GM19455 (cell line): ENCODE measurements around the gene PTGER1.
"Not testable (repeated sequence)": the region's sequence is repeated elsewhere in the genome, so short reads cannot be mapped to it uniquely, and the experiment has no call there.

Source experiments
- ATAC-seq: cut with Tn5 transposase; IDR thresholded peaks from one replicate; pipeline ENCODE4 v1.9.1; 2021; ENCODE audit not compliant: unreplicated experiment

PTGER1 gene

DNA sequence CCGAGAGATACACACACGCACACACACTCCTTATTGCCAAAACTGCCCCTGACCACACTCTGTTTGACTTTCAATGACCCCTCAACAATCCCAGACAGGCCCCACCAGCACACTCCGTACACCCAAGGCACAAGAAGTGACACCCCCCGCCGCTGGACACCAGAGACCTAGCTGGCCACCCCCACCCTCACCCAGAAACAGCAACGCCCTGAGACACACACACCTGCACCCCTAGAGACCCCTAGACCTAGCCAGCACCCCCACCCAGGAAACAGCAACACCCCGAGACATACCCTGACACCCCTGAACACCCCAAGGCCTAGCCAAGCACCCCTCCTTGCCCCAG lies 1.1 kb upstream of the PTGER1 start:
- ATAC-seq: no peak

DNA sequence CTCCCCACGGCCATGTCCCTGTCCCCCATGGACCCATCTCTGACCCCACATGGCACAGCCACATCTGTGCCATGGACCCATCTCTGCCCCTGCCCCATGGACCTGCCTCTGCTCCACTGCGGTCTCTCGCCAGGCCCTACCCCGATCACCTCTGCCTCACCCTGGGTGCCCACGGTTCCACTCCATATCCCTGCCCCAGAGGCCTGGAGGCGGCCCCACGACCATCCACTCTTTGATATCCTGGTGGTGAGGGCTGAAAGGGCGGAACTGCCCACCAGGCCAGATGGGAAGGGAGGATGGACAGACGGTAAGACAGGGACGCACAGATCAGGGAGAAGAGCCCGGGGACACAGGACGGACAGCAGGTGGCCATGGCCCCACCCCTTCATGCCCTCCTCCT lies 327 bp downstream of the PTGER1 start:
- no peak for ATAC-seq

DNA sequence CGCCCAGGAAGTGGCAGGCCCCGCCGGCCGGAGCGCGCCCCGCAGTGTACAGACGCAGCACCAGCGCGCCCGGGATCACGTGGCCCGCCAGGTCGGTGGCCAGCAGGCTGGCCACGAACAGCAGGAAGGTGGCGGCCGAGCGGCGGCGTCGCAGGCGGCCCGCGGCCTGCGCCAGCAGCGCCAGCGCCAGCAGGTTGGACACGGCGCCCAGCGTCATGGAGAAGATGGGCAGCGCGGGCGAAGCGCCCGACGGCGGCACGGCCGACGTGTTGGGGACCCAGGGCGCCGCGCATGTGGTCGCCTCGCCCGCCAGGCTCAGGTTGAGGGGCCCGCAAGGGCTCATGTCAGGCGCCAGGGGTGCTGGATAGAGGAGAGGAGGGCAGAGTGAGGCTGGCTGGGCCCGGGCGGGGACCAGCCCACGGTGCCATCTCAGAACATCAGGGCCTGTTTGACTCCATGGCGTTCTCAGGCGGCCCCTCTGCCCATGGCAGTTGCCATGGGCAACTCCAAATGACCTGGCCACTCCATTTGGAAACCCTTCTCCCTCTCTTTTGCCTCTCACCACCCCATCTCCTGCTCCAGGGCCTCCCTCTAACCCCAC lies 1.1 kb downstream of the PTGER1 start:
- ATAC-seq: no peak

DNA sequence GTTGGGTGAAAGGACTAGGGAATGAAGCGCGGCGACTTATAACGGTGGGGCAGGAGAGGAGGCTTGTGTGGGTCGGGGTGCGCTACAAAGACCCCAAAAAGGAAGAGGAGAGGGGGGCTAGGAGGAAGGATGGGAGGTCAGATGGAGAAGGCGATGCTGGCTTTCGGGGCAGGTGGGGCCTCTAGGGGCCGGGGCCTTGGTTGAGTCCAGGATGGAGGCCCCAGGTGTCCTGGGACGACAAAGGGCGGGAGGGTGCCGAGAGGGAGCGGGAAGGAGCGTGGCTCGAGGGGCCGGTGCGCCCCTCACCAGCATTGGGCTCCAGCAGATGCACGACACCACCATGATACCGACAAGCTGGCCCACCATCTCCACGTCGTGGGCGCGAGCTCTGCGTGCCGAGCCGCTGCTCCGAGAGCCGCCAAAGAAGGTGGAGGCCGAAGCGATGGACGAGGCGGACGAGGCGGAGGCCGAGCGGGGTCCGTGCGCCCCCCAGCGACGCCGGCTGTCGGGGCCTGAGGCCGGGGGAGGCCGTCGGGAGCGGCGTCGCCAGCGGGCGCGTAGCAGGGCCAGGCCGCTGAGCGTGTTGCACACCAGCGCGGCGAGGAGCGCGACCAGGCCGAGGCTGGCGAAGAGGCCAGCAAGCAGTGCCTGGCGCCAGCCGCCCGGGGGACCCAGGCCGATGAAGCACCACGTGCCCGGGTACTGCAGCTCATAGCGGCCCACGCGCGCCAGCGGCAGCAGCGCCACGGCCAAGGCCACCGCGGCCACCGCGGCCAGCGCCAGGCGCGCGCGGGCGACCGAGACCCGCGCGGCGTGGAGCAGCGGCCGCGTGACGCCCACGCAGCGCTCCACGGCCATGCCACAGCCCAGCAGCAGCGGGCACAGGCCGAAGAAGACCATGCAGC lies 1.8 kb downstream of the PTGER1 start:
- no peak for ATAC-seq

DNA sequence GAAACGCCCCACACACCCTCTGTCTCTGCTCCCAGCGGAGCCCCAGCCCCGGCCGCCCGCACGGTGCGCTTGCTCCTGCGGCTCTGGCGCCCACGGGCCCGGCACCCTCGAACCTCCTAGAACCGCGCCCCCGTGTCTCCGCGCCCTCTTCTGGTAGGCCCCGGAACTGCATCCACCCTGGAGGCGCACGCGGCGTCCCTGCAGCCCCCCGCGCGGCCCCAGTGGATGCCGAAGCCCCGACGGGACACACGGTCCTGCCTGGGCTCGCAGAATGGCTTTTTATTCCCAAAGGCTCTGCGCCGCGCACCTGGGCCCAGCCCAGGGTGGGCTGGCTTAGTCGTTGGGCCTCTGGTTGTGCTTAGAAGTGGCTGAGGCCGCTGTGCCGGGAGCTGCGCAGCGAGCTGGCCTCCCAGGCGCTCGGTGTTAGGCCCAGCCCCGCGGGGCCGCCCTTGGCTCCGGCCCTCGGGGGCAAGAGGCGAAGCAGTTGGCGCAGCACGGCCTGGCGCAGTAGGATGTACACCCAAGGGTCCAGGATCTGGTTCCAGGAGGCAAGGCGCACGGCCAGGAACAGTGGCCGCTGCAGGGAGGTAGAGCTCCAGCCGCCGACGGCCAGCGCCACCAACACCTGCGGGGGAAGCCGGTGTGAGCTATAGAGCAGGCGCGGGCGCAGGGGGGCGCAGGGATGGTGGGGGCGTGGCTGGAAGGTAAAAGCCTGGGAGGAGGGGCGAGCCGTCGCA lies 2.8 kb downstream of the PTGER1 start:
- ATAC-seq: no peak

DNA sequence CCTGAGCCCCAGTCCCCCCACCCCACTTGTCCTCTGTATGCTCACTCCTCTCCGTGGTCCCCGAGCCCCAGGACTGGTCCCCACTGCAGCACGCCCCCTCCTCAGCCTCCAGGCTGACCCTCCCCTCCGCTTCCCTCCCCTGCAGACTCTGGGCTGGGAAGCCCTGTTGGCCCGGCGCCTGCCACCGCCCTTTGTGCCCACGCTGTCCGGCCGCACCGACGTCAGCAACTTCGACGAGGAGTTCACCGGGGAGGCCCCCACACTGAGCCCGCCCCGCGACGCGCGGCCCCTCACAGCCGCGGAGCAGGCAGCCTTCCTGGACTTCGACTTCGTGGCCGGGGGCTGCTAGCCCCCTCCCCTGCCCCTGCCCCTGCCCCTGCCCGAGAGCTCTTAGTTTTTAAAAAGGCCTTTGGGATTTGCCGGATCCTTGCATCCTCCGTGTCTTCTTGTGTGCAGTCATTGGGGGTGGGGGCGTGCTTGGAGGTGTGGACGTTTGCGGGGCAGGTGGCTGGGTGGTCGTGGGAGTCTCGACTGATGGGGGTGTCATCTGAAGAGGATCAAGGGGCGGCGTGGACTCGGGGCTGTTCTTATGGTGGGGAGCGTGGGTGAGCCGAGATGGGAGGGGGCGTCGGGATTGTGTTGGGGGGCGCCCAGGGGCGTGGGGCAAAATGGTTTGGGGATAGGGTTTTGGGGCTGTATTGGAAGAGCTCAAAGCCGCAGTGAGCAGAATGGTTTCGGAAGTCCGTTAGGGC lies 3.5 kb downstream of the PTGER1 start:
- ATAC-seq: no peak

DNA sequence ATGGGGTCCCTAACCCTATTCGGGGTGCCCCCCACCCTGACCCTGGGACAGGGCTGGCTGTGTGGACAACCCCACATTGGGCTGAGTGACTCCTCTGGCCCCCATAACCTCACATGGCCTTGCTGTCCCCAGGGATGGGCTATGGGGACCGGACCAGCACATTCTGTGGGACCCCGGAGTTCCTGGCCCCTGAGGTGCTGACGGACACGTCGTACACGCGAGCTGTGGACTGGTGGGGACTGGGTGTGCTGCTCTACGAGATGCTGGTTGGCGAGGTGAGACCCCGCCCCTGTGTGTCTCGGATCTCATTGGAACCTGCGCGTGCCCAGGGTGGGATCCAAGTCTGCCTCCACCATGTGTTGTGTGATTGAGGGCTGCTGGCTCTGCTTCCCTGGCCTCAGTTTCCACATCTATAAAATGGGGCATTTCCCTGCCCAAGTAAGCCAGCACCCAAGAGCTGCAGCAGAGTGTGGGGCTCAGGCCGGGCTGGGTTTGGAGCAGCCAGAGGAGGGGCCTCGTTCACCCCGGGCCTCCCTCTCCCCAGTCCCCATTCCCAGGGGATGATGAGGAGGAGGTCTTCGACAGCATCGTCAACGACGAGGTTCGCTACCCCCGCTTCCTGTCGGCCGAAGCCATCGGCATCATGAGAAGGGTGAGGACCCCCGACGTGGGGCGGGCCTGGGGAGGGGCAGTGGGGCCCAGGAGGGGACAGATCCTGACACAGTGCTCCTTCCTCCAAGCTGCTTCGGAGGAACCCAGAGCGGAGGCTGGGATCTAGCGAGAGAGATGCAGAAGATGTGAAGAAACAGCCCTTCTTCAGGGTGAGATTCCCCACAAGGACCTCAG lies 4.9 kb downstream of the PTGER1 start:
- ATAC-seq: no peak

DNA sequence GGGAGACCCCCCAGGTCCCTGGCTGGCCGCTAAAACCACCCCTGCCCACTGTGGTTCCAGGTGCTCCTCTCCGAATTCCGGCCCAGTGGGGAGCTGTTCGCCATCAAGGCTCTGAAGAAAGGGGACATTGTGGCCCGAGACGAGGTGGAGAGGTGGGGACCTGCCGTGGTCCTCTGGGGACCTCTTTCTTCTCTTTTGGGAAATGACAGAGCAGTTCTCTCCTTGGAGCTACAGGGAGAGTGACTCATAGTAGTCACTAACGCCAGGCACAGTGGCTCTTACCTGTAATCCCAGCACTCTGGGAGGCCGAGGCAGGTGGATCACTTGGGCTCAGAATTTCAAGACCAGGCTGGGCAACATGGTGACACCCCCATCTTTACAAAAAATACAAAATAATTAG lies 7.3 kb downstream of the PTGER1 start:
- ATAC-seq: no peak

DNA sequence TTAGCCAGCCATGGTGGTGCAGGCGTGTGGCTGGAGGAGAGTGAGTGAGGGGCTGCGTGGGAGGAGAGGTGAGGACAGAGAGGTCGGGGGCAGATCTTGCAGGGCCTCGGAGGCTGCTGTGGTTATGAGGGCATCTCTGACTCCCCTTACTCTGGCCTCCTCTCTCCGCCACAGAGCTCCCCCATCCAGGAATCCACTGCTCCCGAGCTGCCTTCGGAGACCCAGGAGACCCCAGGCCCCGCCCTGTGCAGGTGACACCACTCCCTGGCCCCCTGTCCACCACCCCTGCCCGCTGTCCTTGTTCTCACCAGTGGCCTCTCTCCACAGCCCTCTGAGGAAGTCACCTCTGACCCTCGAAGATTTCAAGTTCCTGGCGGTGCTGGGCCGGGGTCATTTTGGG lies 7.8 kb downstream of the PTGER1 start:
- no peak for ATAC-seq

DNA sequence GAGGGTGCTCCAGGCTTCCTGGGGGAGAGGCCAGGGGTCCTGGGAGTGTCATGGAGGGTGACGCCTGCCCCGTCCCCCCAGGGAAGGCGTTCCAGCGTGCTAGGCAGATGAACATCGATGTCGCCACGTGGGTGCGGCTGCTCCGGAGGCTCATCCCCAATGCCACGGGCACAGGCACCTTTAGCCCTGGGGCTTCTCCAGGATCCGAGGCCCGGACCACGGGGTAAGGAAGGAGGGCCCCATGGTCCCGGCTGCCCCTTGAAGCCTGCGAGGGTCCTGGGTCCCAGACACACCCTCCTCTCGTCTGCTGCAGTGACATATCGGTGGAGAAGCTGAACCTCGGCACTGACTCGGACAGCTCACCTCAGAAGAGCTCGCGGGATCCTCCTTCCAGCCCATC lies 11.4 kb downstream of the PTGER1 start:
- no peak for ATAC-seq

DNA sequence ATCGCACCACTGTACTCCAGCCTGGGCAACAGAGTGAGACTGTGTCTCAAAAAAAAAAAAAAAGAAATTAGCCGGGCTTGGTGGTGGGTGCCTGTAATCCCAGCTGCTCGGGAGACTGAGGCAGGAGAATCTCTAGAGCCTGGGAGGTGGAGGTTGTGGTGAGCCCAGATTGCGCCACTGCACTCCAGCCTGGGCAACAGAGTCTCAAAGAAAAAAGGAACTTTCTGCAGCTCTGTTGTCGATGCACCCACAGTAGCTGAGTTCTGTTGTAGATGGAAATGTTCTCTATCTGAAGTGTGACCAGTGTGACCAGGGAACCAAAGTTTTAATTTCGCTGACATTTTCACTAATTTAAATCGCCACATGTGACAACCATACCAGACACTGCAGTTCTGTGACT lies 12.8 kb downstream of the PTGER1 start:
- ATAC-seq: not testable (repeated sequence)

DNA sequence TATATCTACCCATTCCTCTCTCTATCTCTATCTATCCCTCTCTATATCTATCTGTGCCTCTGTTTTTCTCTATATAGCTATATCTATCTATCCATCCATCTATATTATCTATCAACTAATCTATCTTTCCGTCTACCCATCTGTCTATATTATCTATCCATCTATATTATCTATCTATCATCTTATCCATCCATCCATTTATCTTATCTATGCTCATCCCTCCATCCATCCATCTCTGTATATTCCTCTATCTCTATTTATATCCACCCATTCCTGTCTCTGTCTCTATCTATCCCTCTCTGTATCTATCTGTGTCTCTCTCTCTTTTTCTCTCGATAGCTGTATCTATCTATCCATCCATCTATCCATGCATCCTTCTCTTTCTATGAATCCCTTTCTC lies 14.2 kb downstream of the PTGER1 start:
- ATAC-seq: no peak

DNA sequence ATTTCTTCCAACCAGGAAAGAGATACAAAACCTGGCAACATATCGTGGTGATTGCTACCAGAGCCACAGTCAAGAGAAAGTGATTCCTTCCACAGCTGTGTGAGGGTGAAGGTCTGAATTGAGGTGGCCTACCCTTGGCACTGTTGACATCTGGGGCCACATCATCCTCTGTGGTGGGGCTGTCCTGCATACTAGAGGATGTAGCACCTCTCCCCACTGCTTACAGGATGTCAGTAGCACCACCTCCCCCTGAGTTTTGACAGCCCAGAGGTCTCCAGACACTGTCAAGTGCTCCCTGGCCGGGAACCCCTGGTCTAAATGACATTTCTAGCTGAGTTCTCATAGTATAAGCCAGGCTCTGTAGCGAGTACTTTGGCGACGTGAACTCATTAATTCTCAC lies 15.5 kb downstream of the PTGER1 start:
- no peak for ATAC-seq

DNA sequence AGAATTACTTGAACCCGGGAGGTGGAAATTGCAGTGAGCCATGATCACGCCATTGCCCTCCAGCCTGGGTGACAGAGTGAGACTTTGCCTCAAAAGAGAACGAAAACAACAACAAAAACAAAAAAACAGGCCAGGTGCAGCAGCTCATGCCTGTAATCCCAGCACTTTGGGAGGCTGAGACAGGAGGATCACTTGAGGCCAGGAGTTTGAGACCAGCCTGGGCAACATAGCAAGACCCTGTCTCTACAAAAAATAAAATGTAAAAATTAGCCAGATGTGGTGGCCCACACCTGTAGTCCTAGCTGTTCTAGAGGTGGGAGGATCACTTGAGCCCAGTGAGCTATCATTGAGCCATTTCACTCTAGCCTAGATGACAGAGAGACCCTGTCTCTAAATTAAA lies 22.9 kb downstream of the PTGER1 start:
- ATAC-seq: not testable (repeated sequence)

DNA sequence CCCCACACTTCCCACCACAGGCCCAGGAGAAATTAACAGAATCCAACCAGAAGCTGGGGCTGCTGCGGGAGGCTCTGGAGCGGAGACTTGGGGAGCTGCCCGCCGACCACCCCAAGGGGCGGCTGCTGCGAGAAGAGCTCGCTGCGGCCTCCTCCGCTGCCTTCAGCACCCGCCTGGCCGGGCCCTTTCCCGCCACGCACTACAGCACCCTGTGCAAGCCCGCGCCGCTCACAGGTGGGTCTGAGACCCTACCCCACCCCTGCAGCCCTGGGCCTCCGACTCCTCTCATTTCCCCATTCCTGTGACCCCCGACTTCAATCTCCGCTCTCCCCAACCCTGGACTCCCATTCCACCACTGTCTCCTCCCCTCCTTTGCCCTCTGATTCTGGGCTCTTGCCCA lies 24.3 kb downstream of the PTGER1 start:
- no peak for ATAC-seq

DNA sequence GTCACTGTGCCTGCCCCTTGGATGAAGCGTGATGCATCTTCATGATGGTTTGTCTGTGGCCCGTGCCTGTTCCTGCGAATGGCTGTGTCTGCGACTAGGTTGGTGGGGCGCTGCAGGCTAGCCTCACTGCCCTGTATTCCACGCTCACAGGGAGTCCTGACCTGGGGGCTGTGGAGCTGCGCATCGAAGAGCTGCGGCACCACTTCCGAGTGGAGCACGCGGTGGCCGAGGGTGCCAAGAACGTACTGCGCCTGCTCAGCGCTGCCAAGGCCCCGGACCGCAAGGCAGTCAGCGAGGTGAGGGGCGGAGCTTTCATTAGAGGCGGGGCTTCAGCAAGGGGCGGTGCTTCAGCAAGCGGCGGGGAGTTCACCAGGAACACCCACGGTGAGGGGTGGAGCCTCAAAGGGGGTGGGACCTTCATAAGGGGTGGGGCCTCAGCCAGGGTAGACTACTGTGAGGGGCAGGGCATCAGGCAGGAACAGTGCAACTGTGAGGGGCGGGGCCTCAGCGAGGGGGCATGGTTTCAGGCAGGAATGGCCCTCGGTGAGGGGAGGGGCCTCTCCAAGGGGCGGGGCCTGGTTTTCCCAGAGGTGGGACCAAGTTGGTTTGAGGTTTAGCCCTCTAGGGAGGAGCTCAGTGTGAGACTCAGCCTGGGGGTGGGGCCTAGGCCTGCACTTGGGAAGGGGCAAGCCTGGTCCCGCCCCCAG lies 24.8 kb downstream of the PTGER1 start:
- no peak for ATAC-seq

DNA sequence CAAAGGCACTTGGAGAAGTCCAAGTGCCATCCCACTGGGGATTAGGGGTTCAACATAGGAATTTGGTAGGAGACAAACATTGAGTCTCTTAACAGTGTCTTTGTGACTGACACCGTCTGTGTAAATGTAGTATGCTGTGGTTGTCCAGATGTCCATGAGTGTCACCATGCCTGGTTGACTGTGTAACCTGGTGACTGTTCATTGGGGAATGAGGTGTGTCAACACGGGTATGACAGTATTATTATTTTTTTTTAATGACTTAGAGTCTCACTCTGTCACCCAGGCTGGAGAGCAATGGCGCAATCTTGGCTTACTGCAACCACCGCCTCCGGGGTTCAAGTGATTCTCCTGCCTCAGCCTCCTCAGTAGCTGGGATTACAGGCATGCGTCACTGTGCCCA lies 25.8 kb downstream of the PTGER1 start:
- no peak for ATAC-seq

DNA sequence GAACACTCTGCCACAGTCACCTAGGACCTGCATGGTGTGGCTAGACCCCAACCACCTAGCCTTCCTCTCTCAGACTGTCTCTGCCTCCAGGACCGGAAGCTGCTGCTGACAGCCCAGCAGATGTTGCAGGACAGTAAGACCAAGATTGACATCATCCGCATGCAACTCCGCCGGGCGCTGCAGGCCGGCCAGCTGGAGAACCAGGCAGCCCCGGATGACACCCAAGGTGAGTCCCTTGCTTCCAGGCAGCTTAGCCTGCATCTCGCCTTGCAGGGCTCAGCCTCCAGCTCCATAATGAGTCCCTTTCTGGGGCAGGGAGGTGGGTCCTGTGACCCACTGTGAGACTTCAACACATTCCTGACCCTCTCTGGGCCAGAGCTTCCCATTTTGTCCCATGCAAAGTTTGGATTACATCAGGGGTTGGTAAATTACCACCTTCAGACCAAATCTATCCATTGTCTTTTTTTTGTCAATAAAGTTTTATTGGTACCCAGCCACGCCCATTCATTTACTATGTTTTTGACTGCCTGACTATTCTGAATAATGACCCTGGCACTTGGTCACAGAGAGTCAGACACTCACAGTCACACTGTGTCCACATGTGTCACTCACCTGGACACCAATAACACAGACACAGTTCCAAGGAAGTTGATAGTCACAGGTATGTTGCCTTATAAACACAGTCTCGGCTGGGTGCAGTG lies 28.7 kb downstream of the PTGER1 start:
- no peak for ATAC-seq

DNA sequence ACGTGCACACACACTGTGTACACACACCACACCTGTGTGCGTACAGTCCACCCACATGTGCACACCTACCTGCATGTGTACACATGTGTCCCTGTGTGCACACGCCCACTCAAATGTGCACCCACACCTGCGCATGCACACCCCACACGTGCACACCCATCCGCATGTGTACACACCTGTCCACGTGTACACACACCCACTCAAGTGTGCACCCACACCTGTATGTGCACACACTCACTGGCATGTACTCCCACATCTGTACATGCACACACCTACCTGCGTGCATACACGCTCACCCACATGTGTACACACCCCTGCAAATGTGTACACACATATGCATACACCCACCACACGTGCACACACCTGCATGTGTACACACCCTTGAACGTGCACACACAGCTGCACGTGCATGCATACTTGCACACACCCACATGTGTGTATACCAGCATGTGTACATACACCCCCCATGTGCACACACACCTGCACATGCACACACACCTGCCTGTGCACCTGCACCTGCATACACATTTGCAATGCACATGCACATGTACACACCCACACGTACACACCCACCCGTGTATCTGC lies 31.4 kb downstream of the PTGER1 start:
- ATAC-seq: no peak
